Transverse colon (tissue), 3 donors: ENCODE measurements around the gene CALN1.

Experiments
- EP300 ChIP-seq: sonication (generic); formaldehyde crosslinking; IDR thresholded peaks from one replicate; pipeline ENCODE4 v1.6.1; 2017; ENCODE audit warnings: antibody characterized with exemption, low read depth
- POLR2A ChIP-seq: fragments of 450-650 bp; IDR thresholded peaks from one replicate; pipeline ENCODE4 v1.6.1; 2016; ENCODE audit warnings: antibody characterized with exemption, mild to moderate bottlenecking, moderate library complexity
- TF ChIP-seq, protein P1 (sequence below), 5 experiments: fragments of 200-600 bp in 3 of 5; fragments of 450-650 bp in 2 of 5; sonication (generic) in 3 of 5; IDR thresholded peaks; 1 replicate in 2 of 5; 2 replicates in 3 of 5; pipeline ENCODE4 v1.5.1; 2016 to 2017; ENCODE audit warnings: antibody characterized with exemption in 5 of 5, inconsistent platforms in 3 of 5, mild to moderate bottlenecking in 2 of 5, moderate library complexity in 1 of 5

- TF ChIP-seq, protein P1, sequence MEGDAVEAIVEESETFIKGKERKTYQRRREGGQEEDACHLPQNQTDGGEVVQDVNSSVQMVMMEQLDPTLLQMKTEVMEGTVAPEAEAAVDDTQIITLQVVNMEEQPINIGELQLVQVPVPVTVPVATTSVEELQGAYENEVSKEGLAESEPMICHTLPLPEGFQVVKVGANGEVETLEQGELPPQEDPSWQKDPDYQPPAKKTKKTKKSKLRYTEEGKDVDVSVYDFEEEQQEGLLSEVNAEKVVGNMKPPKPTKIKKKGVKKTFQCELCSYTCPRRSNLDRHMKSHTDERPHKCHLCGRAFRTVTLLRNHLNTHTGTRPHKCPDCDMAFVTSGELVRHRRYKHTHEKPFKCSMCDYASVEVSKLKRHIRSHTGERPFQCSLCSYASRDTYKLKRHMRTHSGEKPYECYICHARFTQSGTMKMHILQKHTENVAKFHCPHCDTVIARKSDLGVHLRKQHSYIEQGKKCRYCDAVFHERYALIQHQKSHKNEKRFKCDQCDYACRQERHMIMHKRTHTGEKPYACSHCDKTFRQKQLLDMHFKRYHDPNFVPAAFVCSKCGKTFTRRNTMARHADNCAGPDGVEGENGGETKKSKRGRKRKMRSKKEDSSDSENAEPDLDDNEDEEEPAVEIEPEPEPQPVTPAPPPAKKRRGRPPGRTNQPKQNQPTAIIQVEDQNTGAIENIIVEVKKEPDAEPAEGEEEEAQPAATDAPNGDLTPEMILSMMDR (IDR thresholded peaks at IDR 0.05), result no peak
- TF ChIP-seq POLR2A, result no peak
- TF ChIP-seq EP300, result no peak
Observed at GRCh38 chr7:71795410-71795809, 616.7 kb downstream of the CALN1 start.
